GM21528 (cell line): ENCODE measurements around the gene CAMK2D.
"Not testable (repeated sequence)": the region's sequence is repeated elsewhere in the genome, so short reads cannot be mapped to it uniquely, and the experiment has no call there.

Experiments used
- ATAC-seq: cut with Tn5 transposase; IDR thresholded peaks from one replicate; pipeline ENCODE4 v1.9.1; 2021; ENCODE audit warnings: mild to moderate bottlenecking, moderate library complexity; ENCODE audit not compliant: unreplicated experiment, low FRiP score

The CAMK2D gene

DNA sequence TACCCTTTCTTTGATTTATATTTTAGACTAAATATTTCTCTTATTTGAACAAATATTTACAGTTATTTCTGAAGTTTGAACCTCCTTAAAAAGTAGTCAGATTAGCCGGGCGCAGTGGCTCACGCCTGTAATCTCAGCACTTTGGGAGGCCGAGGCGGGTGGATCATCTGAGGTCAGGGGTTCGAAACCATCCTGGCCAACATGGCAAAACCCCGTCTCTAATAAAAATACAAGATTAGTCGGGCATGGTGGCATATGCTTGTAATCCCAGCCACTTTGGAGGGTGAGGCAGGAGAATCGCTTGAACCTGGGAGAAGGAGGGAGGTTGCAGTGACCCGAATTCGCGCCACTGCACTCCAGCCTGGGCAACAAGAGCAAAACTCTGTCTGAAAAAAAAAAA, 2.4 kb upstream of the CAMK2D start:
- not testable (repeated sequence) for ATAC-seq

DNA sequence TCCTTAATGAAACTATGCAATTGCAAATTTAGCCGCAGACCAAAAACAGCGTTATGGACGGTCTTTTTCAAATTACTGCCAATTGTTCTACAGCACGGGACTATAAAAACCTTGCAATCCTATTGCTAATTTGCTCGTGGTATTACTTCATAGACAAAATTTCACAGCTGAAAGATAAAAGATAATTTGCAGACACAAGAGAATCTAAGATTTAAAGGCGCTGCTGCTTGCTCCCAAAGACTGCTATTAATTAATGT, 1.4 kb upstream of the CAMK2D start:
- no peak for ATAC-seq

DNA sequence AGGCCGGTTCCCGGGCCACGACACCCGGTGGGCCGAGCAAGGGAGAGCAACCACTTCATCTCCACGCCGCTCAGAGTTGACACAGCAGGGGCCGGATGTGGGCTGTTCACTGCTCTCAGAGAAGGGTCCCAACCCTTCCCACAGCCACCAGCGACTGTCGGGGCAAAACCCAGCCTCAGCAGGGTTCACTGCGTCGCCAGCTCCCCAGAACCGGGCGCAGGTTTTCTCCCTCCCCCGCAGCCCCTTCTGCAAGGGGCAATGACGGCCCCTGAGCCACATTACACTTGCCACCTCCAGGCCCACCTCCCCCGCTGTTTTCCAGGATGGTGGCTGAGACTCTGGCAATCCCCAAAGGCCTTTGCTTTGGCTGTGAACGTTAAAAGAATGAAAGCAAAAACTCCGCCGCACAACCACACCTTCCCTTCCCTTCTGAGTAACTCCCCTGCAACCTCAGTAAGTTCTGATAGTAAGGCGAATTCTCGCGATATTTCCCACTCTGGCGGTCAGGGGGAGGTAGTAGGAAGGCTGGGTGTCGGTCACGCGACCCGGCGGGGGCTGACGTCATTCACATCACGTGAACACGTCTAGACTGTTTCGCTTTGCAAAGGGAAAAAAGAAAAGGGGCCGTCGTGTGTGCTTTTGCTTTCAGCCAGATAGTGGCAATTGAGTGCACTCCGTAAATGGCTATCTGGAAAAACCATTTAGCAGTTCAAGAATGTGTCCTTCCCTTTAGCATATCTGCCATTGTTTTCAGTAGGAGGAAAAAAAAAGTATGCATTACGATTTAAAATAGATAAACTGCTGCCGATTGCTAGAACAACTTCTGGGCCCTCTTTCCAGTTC, 869 bp upstream of the CAMK2D start:
- peak; percentile 68 for ATAC-seq

DNA sequence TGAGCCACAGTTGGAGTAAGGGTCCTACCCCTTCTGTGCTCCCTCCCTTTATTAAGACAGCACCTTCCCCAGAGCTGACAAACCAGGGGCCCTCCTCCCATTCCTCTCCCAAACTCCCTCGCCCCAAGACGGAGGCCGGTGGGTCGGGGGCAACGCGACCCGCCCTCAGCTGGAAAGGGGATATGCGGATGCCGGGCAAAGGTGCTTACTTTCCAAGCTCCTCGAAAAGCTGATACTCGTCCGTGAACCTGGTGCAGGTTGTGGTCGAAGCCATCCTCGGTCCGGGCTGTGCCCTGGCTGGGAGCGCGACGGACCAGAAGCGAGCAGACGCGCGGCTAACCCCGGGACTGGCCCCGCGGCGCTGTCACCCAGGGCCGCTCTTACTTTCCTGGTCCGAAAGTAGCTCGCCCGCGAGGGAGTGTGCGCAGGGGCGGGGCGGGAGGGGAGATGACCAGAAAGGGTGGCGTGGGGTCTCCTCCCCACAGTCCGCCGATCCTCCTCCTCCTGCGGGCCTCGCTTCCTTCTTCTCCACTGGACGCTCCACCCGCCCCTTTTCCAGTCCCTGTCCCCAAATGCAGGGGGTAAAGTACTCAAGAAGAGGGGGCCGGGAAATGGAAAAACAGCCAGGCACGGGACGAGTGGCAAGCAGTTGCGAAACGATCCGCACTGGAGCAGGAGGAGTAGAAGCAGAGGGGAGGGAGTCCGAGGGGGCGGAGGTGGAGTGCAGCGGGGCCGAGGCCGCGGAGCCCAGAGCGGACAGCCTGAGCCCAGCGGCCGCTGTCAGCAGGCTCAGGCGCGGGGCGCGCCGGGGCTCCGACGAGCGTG, 531 bp downstream of the CAMK2D start:
- peak; percentile 31 for ATAC-seq

DNA sequence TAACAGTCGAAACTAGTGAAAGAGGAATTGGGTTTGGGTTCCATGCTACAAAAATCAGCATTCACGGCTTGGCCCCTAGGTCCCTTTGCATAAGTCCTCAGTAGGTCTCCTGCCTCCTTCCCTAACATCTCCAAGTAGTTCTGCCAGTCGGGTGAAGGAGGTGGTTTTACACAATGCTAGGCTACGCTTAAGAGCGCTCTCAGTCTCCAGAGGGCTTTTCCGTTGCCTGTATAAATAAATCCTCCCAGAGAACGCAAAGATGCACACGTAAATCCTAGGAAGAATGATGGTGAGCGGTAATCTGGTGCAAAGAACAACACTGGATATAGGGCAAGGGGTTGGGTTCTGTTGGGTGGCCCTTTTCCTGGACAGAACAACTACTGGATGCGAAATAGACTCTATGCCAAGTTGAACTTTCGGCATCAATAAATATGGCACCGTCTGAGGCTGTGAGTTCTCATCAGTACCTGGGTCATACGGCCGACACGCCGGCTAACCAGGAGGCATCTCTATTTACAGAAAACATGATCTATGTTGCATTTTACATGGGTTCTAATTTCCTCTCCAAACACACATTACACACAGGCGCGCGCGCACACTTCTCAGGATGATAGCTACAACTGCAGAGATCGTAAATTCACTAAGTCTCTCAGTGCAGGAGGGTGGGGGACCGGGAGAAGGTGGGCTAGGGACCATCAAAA, 1.3 kb downstream of the CAMK2D start:
- ATAC-seq, result no peak

DNA sequence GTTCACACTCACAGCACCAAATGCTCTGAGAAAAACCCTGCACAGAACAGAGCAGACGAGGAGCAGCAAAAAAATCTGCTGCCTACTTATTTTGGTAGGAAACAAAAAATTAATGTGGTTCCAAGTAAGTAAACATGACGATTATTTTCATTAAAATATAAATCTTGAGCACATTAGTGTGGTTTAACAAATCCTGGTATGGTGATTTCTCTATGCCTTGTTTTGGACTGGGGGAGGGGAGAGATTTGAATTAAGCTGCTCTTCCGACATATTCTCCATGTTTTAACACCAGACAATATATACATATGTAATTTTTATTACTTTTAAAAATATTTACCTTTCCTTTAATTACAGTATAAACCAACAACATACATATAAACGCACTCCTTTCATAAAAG, 1.8 kb downstream of the CAMK2D start:
- ATAC-seq, result no peak

DNA sequence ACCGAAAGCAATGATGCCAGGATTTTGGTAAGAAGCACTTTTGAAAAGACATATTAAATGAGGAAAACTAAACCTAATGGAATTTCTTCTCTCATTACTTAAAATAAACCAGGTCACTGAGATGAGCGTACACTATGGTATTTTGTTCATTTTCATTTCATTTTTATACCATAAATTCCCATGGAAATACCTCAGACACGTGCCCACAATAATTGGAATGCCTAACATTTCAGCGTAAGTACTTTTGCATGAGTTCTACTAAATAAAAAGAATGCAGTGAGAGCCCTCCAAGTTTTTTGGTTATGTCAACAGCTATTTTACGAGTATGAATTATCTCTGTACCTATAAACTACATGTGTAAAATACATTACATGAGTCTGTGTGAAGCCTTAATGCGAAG, 3.2 kb downstream of the CAMK2D start:
- no peak for ATAC-seq

DNA sequence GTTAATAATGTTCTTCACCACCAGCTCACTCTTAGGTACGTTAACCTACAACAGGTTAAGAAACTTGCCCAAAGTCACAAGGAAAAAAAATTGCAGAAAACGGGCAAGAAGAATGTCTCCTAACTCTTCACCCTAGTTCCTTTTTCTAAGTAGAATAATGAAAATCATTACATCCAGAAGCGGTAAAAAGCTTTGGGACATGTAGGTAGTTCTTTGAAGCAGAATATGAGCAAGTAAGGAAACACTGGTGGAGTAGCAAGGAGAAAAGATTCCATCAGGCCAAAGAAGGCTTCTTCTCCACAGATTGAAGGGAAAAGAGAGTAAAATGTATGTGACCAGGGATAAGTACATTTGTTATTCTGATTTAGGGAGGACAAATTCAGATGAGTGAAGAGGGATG, 4.1 kb downstream of the CAMK2D start:
- ATAC-seq, result no peak

DNA sequence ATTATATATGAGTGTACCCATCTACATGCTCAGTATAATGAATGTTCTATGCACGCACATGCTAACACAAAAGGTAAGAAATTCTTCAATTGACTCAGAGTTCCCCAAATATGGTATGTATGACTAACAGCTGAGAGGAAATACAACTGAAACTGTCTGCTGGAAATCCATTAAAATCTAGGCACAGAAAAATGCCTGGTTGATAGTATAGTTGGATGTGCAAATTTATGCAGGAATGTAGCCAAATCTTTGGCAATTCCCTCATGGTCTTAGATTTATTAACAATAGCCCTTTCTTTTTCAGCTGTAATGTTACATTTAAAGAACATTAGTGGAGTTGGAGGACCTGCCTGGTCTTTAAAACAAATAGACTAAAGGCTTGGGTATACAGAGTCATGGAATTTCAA, 5.5 kb downstream of the CAMK2D start:
- no peak for ATAC-seq

DNA sequence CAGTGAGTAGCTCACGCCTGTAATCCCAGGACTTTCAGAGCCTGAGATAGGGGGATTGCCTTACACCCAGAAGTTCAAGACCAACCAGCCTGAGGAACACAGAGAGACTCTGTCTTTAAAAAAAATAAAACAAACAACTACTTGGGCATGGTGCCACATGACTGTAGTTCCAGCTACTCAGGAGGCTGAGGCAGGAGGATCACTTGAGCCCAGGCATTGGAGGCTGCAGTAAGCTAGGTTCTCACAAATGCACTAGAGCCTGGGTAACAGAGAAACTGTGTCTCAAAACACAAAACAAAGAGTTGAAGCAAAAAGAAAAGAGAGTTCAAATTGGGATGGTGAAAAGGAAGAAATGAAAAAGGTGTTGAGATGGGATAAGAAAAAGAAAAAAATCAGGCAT, 10.8 kb downstream of the CAMK2D start:
- no peak for ATAC-seq

DNA sequence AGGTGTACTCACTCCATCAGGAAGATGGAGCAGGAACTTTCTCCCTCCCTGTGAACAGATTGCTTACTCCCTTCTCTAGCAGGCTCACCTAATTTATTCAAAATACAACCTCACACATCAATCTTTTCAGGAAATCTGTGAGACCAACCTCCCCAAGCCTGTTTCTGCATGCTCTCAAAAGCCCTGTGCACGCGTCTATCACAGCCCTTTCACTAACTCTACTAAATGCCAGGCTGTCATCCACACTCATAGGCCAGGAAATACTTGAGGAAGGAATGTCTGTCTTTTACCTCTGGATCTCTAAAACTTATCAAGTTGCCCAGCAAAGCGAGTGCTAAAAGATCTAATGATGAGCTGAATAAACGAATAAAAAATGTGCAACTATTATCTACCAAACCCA, 11.2 kb downstream of the CAMK2D start:
- ATAC-seq, result no peak

DNA sequence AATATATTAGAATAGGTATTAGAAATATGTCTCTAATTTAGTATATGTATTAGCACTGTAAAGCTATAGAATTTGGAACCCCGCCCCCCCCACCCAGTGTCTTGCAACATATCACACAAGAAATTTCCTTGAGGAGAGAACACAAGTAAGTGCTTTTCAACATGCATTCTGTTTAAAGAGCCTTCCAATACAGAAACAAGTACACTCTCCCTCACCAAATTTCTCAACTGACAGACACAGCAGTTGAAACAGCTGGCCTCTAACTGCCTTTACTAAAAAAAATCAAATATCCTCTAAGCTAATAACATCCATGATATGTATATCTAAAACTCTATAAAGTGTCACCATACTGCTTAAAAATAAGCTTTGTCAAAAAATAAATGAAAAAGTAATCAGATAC, 12.4 kb downstream of the CAMK2D start:
- no peak for ATAC-seq

DNA sequence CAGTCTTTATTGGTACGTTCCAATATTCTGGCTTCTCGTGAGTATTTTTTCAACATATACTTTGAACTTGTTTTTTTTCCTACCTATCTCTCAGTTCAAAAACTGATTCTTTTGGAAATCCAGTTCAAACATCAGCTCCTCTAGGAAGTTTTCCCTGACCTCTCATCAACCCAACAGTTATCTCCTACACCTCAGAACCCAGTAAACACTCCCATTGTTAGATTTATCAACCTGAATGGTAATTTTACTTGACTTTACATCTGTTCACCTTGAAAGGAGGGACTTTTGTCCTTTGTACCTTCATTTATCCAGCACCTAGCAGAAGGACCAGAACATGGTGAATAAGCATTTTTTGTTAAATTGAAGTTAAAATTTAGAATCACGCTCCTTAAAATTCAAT, 13.6 kb downstream of the CAMK2D start:
- ATAC-seq, result no peak

DNA sequence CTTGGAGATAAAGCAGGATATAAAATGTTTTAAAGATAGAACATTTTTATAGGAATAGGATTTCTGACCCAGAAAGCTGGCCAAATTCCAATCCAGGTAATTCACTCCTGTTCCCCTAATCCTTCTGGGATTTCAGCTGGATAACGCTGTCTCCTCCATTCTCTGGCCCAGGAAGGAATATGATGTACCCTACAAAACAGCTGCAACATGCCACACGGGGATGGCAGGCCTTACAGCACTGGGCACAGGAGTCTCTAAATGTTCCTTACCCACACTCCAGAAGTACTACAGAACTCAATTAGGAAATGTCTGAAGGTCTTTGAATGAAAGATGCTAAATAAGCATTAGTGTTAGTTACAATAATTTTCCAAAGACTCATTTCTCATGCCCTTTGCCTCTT, 15.8 kb downstream of the CAMK2D start:
- no peak for ATAC-seq

DNA sequence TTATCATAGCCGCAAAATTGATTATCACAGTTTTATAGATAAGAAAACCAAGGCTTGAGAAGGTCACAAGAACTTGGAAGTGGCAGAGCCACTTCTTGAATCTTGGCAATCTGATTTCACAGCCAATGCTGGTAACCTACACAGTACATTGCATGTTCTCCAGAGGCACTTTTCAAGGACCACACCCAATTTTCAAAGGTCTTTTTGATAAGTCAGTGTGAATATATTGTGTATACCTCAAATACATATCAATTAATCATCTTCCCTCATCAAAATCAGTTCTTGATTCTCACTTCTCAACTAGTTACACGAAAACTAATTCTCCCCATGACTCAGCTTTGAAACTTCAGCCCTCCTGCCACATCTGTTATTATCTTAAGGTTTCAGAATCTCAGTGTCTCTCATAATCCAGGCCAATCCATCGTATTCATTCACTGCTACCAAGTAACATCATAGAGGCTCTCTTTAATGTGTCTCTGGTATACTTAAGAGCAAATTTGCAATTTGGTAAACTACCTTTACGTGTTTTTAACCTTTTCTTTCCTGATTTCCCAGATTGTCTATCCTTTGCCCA, 16.8 kb downstream of the CAMK2D start:
- no peak for ATAC-seq

DNA sequence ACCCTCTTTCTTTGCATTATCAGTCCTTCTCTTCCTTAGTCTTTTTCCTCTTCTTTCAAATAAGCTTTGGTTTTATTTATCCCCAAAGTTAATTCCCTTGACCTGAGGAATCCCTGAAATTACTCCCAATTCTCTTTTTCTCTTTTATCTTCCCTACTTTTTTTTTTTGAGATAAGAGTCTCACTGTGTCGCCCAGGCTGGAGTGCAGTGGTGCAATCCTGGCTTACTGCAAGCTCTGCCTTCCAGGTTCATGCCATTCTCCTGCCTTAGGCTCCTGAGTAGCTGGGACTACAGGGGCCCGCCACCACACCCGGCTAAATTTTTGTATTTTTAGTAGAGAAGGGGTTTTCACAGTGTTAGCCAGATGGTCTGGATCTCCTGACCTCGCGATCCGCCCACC, 17.8 kb downstream of the CAMK2D start:
- no peak for ATAC-seq

DNA sequence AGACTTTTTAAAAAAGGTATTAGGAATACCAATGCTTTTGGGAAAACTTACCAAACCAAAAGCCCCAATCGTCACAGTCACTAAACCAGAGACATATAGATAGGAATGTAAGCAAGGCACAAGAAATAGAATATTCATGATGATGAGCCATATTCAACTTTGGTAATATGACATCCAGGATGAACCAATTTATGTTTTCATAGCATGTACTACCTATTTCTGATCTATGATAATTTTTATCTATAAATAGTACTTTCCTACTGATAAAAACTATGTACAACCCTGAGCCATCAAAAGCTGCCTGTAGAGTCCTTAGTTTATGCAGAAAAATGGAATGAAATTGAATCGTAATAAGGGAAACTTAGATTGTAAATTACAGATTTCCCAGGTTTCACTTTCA, 18.9 kb downstream of the CAMK2D start:
- no peak for ATAC-seq

DNA sequence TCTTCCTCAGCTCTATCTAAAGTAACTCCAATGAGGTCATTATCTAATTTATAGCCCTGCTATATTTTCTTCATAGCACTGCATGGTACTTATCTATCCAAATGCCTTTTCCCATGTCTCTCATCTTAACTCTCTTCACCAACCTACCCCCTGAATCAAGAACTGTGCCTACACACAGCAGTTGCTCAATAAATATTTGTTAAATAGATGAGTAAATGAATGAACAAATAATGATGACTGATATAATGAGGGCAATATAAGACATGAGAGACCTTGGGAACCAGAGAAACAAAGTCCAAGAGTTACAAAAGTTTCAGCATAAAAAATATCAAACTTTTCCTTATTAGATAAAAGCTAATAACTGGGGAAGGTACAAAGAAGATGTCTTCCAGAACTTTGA, 19.6 kb downstream of the CAMK2D start:
- no peak for ATAC-seq

DNA sequence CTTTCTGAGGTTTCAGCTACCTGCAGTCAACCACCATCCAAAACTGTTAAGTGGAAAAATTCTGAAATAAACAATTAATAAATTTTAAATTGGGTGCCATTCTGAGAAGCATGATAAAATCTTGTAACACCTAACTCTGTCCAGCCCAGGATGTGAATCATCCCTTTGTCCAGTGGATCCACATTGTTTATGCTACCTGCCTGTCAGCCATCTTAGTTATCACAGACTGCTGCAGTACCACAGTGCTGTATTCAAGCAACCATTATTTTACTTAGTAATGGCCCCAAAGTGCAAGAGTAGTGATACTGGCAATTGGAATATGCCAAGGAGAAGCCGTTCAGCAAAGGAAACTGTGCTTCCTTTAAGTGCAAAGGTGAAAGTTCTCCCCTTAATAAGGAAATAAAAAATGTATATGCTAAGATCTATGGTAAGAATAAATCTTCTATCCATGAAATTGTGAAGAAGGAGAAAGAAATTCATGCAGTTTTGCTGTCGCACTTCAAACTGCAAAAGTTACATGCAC, 20.6 kb downstream of the CAMK2D start:
- ATAC-seq, result no peak

DNA sequence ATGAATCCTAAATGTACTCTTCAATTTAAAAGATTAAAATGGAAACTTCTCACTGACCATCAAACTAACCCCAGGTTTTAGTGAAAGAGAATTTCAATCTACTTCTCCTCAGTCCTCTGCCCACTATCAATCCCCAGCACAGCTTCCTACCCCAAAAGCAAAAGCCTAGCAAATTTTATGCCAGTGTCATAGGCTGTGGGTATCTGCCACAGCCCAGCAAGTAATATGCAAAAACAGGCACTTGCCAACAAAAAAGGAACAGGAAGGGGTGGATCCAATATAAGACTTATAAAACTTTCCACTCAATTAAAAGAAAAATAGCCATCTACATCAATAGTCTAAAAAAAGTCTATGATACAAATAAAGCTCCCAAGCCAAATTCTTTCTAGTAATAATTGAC, 22.3 kb downstream of the CAMK2D start:
- no peak for ATAC-seq

DNA sequence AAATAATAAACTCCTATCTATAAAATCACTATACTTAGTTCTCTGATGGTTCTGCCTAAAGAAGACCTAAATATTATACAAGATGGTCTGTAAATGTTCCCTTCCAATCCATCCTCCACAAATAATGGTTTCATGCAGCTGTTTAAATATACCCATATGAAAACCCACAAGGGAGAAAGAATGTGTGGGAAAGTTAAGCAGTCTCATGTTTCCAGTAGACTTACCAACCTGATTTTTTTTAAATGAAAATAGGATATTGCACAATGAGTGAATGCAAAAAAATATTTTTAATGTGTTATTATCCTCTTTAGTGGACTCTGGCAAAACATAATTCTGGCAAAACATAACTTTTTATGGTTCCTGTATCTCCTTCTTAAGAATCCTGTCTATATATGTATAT, 23.3 kb downstream of the CAMK2D start:
- no peak for ATAC-seq
